HCT116 (cell line): ENCODE measurements around the gene PADI4. TPM values are rescaled to one million over a fixed set of nuclear protein-coding genes. Genes with fewer than 3 reads are reported as not detected.
"Not testable (repeated sequence)": the region's sequence is repeated elsewhere in the genome, so short reads cannot be mapped to it uniquely, and the experiment has no call there.

Experiments used
- ATAC-seq: fragments of 200-7000 bp; cut with Tn5 transposase; 2 replicates; pipeline ENCODE4 v1.9.1; 2020; ENCODE audit warnings: mild to moderate bottlenecking, moderate library complexity
- BruUV-seq: library from RNA; stranded (reverse); fragments of 400-500 nt; replicated peaks from 2 replicates; lab custom pipeline; 2021; lab: Mats Ljungman, UMichigan
- CTCF ChIA-PET: fragments of 300-600 bp; sonication (Branson Sonifier 250); formaldehyde crosslinking; loops from one replicate; lab custom pipeline; 2021; ENCODE audit warnings: antibody characterized with exemption; lab: Charles Lee
- POLR2A ChIA-PET: fragments of 300-600, 350-600 bp; sonication (Branson Sonifier 250); formaldehyde crosslinking; loops from one replicate; lab custom pipeline; 2021; ENCODE audit warnings: antibody characterized with exemption; lab: Charles Lee
- RAD21 ChIA-PET, 2 experiments: fragments of 300-600 bp; sonication (Branson Sonifier 250); formaldehyde crosslinking; loops; one replicate each; lab custom pipeline; 2023; ENCODE audit warnings: low total read pairs in 2 of 2; ENCODE audit not compliant: uncharacterized antibody in 2 of 2, unreplicated experiment in 2 of 2, low non-redundant PET in 1 of 2; lab: Charles Lee
- DNase-seq: peaks from one replicate; pipeline ENCODE4 v3.0.0-alpha.2; 2010; ENCODE audit warnings: low read depth, low spot score
- H2AFZ ChIP-seq: fragments of 200-600 bp; shearing (Covaris generic), sonication (generic); 2 replicates; pipeline ENCODE4 v1.6.1; 2017; ENCODE audit warnings: low read depth, mixed run types, mixed read lengths, antibody characterized with exemption, low read length; ENCODE audit not compliant: poor library complexity, severe bottlenecking
- H3K27ac ChIP-seq: 2 replicates; pipeline ENCODE4 v1.5.1; 2012; ENCODE audit warnings: low read depth, low read length
- H3K27me3 ChIP-seq: fragments of 200-600 bp; sonication (generic); 2 replicates; pipeline ENCODE4 v1.6.1; 2016; ENCODE audit warnings: mixed run types, low read length, mixed read lengths; ENCODE audit not compliant: insufficient read depth
- H3K36me3 ChIP-seq, 2 experiments: fragments of 200-500 bp in 1 of 2; fragments of 200-600 bp in 1 of 2; sonication (Bioruptor generic) in 1 of 2; sonication (generic) in 1 of 2; 2 replicates each; pipeline versions ENCODE4 v1.5.1 to v1.6.1; 2014 to 2016; ENCODE audit warnings: low read length in 2 of 2, inconsistent platforms in 1 of 2, mixed read lengths in 1 of 2, mixed run types in 1 of 2; ENCODE audit not compliant: insufficient read depth in 2 of 2, control insufficient read depth in 1 of 2
- H3K4me1 ChIP-seq, 2 experiments: fragments of 200-600 bp in 1 of 2; sonication (generic) in 1 of 2; 2 replicates each; pipeline versions ENCODE4 v1.5.1 to v1.6.1; 2012 to 2017; ENCODE audit warnings: low read length in 2 of 2, inconsistent platforms in 1 of 2, mild to moderate bottlenecking in 1 of 2, mixed read lengths in 1 of 2, mixed run types in 1 of 2, moderate library complexity in 1 of 2; ENCODE audit not compliant: insufficient read depth in 2 of 2, control insufficient read depth in 1 of 2
- H3K4me2 ChIP-seq: fragments of 200-600 bp; sonication (generic); 2 replicates; pipeline ENCODE4 v1.6.1; 2017; ENCODE audit warnings: mixed run types, low read length, mixed read lengths
- H3K4me3 ChIP-seq, 2 experiments: fragments of 200-600 bp in 1 of 2; sonication (generic) in 1 of 2; replicated peaks in 1 of 2; 2 replicates each; pipeline ENCODE4 v1.5.1; 2011 to 2016; ENCODE audit warnings: low read length in 2 of 2, control low read depth in 1 of 2, low read depth in 1 of 2, mild to moderate bottlenecking in 1 of 2, mixed read lengths in 1 of 2, mixed run types in 1 of 2
- H3K79me2 ChIP-seq: fragments of 200-600 bp; sonication (generic); 2 replicates; pipeline ENCODE4 v1.6.1; 2017; ENCODE audit warnings: mild to moderate bottlenecking, mixed run types, low read length, moderate library complexity, mixed read lengths; ENCODE audit not compliant: insufficient read depth
- H3K9ac ChIP-seq: fragments of 200-600 bp; sonication (generic); 2 replicates; pipeline ENCODE4 v1.6.1; 2016; ENCODE audit warnings: low read length, mixed read lengths
- H3K9me2 ChIP-seq: fragments of 200-600 bp; sonication (generic), shearing (Covaris generic); 2 replicates; pipeline ENCODE4 v1.6.1; 2017; ENCODE audit warnings: mixed run types, mild to moderate bottlenecking, moderate library complexity; ENCODE audit not compliant: insufficient read depth
- H3K9me3 ChIP-seq, 2 experiments: fragments of 200-500 bp in 1 of 2; fragments of 200-600 bp in 1 of 2; sonication (Bioruptor generic) in 1 of 2; sonication (generic) in 1 of 2; 2 replicates each; pipeline ENCODE4 v1.6.1; 2014 to 2017; ENCODE audit warnings: low read length in 2 of 2, mixed read lengths in 2 of 2, inconsistent platforms in 1 of 2, low read depth in 1 of 2, mild to moderate bottlenecking in 1 of 2, mixed run types in 1 of 2, moderate library complexity in 1 of 2; ENCODE audit not compliant: control insufficient read depth in 1 of 2, insufficient read depth in 1 of 2
- H4K20me1 ChIP-seq: fragments of 200-600 bp; sonication (generic), shearing (Covaris generic); 2 replicates; pipeline ENCODE4 v1.6.1; 2017; ENCODE audit warnings: mixed run types, mild to moderate bottlenecking, moderate library complexity; ENCODE audit not compliant: insufficient read depth
- ELF1 ChIP-seq: IDR thresholded peaks from 2 replicates; pipeline ENCODE4 v1.6.1; 2012; ENCODE audit warnings: low read depth, borderline replicate concordance
- FOSL1 ChIP-seq: IDR thresholded peaks from 2 replicates; pipeline ENCODE4 v1.6.1; 2012; ENCODE audit warnings: low read depth
- POLR2AphosphoS5 ChIP-seq: IDR thresholded peaks from 2 replicates; pipeline ENCODE4 v1.6.1; 2011; ENCODE audit warnings: mild to moderate bottlenecking, low read depth, low read length, moderate library complexity
- SIN3A ChIP-seq: IDR thresholded peaks from 2 replicates; pipeline ENCODE4 v1.6.1; 2012; ENCODE audit warnings: low read depth
- intact Hi-C: fragments of 100-400 bp; cut with micrococcal nuclease; formaldehyde crosslinking; loops from 2 replicates; pipeline ENCODE4 v1.10.0; 2022
- total RNA-seq: library from RNA; stranded (reverse); gene quantifications from one replicate; pipeline ENCODE4 v1.2.1, GENCODE V29; 2021; ENCODE audit not compliant: unreplicated experiment
- TF ChIP-seq, protein P1 (sequence below): IDR thresholded peaks from 2 replicates; pipeline ENCODE4 v1.6.1; 2012; ENCODE audit warnings: low read depth

Gene PADI4
- total RNA-seq, 1 experiment from 2014 or later: 0.44 TPM

DNA sequence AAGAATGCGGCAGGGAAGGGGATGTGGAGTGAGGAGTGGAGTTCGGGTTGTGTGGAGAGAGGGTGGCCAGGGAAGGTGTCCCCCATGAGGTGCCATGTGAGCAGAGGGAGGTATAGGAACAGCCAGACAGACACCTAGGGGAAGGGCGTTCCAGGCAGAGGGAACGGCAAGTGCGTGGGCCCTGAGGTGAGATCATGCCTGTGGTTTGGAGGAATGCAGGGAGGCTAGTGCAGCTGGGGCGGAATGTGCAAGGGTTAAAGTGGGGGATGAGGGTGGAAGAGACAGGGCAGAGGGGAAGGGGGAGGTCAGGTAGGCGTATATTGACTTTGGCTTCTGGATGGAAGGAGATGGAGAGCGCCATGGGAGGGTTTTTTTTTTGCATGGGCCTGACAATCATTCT lies 32.4 kb downstream of the PADI4 start:
- H3K79me2 ChIP-seq: no peaks in the 10 kb centered on the region
- no peaks in the 10 kb centered on the region for H4K20me1 ChIP-seq
- CTCF ChIA-PET: no interaction called here
- no TSS peak for BruUV-seq
- peak overlapping the region; percentile 42 for H3K4me2 ChIP-seq
- POLR2A ChIA-PET: no interaction called here
- intact Hi-C loops: no loop called here
- no peaks in the 10 kb centered on the region for H3K9me3 ChIP-seq
- ATAC-seq (peak; percentile 39), DNase-seq (no peak)
- H3K27ac ChIP-seq: no peak overlapping the region
- no peak for TF ChIP-seq SIN3A
- H3K36me3 ChIP-seq: no peaks in the 10 kb centered on the region
- H3K4me3 ChIP-seq: no peak overlapping the region
- no peaks in the 10 kb centered on the region for H3K9me2 ChIP-seq
- no peak overlapping the region for H2AFZ ChIP-seq
- H3K27me3 ChIP-seq: no peaks in the 10 kb centered on the region
- RAD21 ChIA-PET: no interaction called here
- peaks cover 4 to 11% of the 10 kb centered on the region in 2 experiments for H3K4me1 ChIP-seq
- H3K9ac ChIP-seq: no peak overlapping the region

DNA sequence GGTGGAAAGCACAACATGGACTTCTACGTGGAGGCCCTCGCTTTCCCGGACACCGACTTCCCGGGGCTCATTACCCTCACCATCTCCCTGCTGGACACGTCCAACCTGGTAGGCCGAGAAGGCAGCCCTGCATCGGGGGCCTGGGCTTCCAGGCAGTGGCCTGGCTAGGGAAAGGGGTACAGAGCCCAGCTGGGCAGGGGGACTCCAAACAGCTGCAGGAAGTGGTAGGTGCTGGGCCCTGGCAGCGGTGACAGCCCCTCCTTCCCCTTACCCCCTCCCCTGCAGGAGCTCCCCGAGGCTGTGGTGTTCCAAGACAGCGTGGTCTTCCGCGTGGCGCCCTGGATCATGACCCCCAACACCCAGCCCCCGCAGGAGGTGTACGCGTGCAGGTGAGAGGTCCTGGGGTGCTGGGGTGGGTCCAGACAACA lies 34.0 kb downstream of the PADI4 start:
- DNase-seq (no peak), ATAC-seq (no peak)
- H3K4me1 ChIP-seq: peaks cover 4 to 8% of the 10 kb centered on the region in 2 experiments
- no peaks in the 10 kb centered on the region for H3K36me3 ChIP-seq
- ChIA-PET CTCF (no interaction called here), POLR2A (no interaction called here), RAD21 (no interaction called here)
- H3K4me3 ChIP-seq: no peak overlapping the region
- H3K9me3 ChIP-seq: no peaks in the 10 kb centered on the region
- H3K79me2 ChIP-seq: no peaks in the 10 kb centered on the region
- H3K9ac ChIP-seq: no peak overlapping the region
- no TSS peak for BruUV-seq
- intact Hi-C loops: no loop called here
- H4K20me1 ChIP-seq: no peaks in the 10 kb centered on the region
- H3K27me3 ChIP-seq: no peaks in the 10 kb centered on the region
- H3K27ac ChIP-seq: no peak overlapping the region
- H3K9me2 ChIP-seq: no peaks in the 10 kb centered on the region
- no peak overlapping the region for H3K4me2 ChIP-seq
- no peak overlapping the region for H2AFZ ChIP-seq
- TF ChIP-seq POLR2AphosphoS5: no peak
- TF ChIP-seq FOSL1: no peak
- no peak for TF ChIP-seq ELF1
- TF ChIP-seq, protein P1, sequence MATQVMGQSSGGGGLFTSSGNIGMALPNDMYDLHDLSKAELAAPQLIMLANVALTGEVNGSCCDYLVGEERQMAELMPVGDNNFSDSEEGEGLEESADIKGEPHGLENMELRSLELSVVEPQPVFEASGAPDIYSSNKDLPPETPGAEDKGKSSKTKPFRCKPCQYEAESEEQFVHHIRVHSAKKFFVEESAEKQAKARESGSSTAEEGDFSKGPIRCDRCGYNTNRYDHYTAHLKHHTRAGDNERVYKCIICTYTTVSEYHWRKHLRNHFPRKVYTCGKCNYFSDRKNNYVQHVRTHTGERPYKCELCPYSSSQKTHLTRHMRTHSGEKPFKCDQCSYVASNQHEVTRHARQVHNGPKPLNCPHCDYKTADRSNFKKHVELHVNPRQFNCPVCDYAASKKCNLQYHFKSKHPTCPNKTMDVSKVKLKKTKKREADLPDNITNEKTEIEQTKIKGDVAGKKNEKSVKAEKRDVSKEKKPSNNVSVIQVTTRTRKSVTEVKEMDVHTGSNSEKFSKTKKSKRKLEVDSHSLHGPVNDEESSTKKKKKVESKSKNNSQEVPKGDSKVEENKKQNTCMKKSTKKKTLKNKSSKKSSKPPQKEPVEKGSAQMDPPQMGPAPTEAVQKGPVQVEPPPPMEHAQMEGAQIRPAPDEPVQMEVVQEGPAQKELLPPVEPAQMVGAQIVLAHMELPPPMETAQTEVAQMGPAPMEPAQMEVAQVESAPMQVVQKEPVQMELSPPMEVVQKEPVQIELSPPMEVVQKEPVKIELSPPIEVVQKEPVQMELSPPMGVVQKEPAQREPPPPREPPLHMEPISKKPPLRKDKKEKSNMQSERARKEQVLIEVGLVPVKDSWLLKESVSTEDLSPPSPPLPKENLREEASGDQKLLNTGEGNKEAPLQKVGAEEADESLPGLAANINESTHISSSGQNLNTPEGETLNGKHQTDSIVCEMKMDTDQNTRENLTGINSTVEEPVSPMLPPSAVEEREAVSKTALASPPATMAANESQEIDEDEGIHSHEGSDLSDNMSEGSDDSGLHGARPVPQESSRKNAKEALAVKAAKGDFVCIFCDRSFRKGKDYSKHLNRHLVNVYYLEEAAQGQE: no peak

DNA sequence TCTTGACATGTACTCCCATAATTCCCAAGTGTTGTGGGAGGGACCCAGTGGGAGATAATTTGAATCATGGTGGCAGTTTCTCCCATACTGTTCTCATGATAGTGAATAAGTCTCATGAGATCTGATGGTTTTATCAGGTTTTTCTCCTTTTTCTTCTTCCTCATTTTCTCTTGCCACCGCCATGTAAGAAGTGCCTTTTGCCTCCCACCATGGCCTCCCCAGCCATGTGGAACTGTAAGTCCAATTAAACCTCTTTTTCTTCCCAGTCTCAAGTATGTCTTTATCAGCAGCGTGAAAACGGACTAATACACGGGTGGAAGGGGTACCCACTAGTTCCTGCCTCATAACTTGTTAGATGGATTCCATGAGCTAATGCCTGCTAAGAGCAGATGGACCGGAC lies 37.5 kb downstream of the PADI4 start:
- BruUV-seq, H3K9me3 ChIP-seq, H3K4me2 ChIP-seq, H3K27me3 ChIP-seq, intact Hi-C loops, H3K4me3 ChIP-seq, DNase-seq, H3K9ac ChIP-seq, H2AFZ ChIP-seq, POLR2A ChIA-PET, H3K36me3 ChIP-seq, H3K79me2 ChIP-seq, CTCF ChIA-PET, H4K20me1 ChIP-seq, ATAC-seq, RAD21 ChIA-PET, H3K9me2 ChIP-seq, H3K27ac ChIP-seq: not testable (repeated sequence)
- H3K4me1 ChIP-seq: peaks cover 12 to 23% of the 10 kb centered on the region in 2 experiments
